Renal cortex interstitium (tissue), 11 donors: Measurements from ENCODE around the gene NPM3. TPM values are rescaled to one million over a fixed set of nuclear protein-coding genes. Genes with fewer than 3 reads are reported as not detected.

Experiments used
- DNase-seq, 11 donors: peaks; one replicate each; pipeline ENCODE4 v3.0.0-alpha.2; 2013; ENCODE audit warnings: low read depth in 9 of 11, low spot score in 4 of 11; ENCODE audit errors: extremely low read depth in 1 of 11
- polyA plus RNA-seq, 3 donors: library from polyadenylated mRNA; unstranded; fragments of 120-200 nt; gene quantifications; one replicate each; pipeline ENCODE4 v1.2.1, GENCODE V29; 2013; ENCODE audit not compliant: insufficient read length in 3 of 3

NPM3 gene
- polyA plus RNA-seq, 3 donors, result 53.1 to 71.5 (median 63.0) TPM

DNA sequence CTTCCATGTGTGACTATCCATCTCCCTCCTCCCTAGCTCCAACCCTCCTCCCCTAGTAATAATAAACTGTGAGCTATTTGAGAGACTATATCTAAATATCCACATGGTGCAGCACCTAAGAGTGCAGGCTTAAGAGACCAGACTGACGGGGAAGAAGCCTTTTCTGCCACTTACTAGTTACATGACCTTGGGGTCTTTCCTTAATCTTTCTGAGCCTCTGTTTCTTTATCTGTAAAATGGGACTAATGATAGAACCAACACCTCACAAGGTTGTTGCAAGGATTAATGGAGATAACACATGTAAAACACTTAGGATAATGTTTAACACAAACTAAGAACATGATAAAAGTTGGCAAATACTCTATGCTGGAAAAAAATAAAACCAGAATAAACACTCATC, 51.1 kb downstream of the NPM3 start:
- no peak for DNase-seq

Other genes starting within 250 kb of the NPM3 start
- 10 to 100 TPM; 31.8 to 42.2 (median 34.1) TPM for gene POLL, start 195.2 kb downstream of the NPM3 start, polyA plus RNA-seq
- 10 to 100 TPM; 42.1 to 48.5 (median 47.8) TPM for gene DPCD, start 195.1 kb downstream of the NPM3 start, polyA plus RNA-seq
- 10 to 100 TPM; 52.7 to 56.5 (median 55.5) TPM for gene FBXW4, start 88.3 kb downstream of the NPM3 start, polyA plus RNA-seq
- gene FGF8, start 7.3 kb downstream of the NPM3 start, polyA plus RNA-seq, result 10 to 100 TPM in 1 of 3 donors, 1 to 10 TPM in 2; 7.0 to 10.9 (median 9.6) TPM
- gene OGA, start 35.0 kb upstream of the NPM3 start, polyA plus RNA-seq, result 100 to 1,000 TPM; 125 to 245 (median 168) TPM
- gene KCNIP2, start 60.4 kb upstream of the NPM3 start, polyA plus RNA-seq, result 1 to 10 TPM; 4.0 to 8.1 (median 4.2) TPM